Suppressor macrophage treated with lipopolysaccharide for 1 hour (primary cell): ENCODE data around the gene SLC6A17.

Experiments used
- DNase-seq, 3 donors: peaks; one replicate each; pipeline ENCODE4 v3.0.0-alpha.2; 2020 to 2022

The SLC6A17 gene

DNA sequence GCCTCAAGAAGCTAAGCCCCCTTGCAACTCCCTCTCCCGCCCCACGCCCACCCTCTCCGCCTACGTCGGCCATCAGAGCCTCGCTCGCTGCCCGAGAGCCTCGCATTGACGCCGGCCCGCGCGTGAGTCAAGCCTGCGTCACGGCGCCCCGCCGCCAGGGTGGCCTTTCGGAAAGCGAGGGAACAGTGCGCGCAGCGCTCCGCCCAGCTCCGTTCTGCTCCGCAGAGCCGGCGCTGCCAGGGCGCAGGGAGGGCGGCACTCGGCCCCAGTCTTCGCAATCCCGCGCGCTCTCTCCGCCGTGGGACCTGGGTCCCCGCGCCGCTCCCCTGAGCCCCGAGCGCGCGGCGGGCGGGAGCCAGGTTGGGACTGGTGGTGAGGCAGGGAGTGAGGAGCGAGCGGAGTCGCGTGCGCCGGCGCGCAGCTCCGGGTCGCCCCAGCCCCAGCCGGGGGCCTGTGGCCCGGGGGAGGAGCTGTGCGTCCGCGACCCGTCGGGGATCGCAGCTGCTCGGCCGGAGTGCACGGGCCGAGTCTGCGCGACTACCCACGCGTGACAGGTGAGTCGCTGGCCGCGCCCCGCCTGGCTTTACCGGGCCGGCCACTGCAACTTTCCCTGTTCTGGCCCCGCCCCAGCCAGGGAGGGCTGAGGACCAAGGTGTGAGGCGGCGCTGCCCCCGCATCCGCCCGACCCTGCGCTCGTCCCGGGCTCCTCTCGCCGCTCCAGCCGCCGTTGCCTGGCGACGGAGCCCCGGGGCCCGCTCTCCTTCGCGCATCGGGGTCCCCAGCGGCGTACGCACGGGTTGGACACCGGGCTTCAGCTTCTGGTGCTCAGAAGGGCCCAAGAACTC is at the start of gene SLC6A17:
SLC6A17 (plus strand) TSS at position 165 of the 845 bp plus-strand sequence. CDS start 16,436 bp downstream, outside the sequence.
- peak; percentile 48 to 75 (median 60) for DNase-seq

DNA sequence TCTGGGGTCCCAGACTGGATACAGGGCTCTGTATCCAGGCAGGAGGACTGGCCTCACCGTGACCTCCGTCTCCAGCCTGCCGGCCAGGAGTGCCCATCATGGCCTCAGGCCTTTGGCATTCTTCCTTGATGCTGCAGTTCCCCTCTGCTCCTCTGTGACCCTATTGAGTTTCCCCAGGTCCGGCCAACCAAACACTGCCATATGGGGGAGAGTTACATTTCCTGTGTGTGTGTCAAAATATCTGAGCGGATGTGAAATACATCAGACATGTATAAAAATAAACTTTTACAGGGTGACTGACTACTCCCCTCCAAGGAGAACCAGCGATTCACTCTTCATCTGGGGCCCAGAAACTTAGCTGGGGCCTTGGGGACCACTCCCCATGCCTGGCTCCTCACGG is 48.2 kb upstream of the SLC6A17 start:
- DNase-seq = peak; percentile 21 to 32 (median 25)

DNA sequence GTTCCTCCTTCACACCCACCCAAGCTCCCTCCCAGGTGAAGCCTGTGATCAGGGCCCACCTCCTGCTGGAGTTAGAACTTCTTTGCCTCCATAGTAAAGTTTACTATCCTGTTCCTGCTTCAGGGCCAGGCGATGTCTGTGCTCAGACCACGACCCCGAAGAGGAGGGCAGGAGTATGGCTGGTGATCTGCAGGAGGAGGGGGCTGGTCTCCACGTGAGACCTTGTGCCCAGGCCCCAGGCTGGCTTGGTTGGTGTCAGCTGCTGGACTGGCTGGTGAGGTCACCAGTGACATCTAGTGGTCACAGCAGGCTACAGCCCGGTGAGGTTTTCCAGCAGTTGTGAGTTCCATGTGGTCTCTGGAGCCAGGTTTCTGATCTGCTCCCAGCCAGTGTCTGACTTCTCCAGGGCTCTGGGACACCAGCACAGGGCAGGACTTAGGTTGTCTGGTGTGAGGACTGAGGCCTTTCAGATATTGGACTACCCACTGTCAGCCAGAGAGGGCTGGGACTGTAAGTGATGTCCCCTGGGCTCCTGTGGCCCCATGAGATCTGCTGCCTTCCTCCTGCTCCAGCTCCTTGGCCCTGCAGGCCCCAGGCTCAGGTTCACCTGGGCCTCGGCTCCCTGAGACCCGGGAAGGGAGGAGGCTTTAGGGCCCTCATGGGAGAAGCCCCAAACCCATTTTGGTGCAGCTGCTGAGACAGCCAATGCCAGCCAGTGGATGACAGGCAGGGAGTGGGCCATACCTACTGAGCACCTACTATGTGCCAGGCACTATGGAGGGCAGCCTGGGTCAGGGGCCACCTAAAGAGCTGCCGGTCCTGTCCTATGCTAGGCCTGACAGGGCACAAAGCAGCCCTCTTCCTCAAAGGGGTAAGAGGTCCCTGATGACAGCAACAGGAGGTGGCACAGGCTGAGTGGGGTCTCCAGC is 44.0 kb upstream of the SLC6A17 start:
- peak; percentile 74 to 80 (median 78) for DNase-seq

DNA sequence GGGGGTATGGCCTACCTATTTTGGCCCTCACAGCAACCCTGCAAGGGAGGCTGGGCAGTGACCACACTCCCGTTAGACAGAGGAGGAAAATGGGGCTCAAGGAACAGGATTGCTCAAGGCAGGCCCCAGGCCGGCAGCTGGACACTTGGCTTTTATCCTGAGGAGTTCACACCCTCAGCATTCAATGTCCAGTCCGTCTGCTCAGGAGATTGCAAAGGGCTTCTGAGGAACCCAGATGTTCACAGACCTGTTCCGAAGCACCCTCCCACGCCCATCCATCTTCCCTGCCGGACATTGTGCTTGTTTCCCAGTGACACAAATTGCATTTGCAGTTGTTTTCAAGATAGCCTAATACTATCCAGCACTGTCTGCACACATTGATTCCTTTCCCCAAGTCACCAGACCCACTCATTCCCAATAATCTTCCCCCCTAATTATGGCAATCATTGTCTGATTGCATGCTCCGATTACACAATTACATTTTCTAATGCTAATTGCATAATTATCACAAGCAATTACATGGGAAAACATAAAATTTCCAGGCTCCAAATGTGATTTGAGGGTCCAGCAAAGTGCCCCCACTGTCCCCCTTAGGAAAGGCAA is 42.3 kb upstream of the SLC6A17 start:
- no peak for DNase-seq

DNA sequence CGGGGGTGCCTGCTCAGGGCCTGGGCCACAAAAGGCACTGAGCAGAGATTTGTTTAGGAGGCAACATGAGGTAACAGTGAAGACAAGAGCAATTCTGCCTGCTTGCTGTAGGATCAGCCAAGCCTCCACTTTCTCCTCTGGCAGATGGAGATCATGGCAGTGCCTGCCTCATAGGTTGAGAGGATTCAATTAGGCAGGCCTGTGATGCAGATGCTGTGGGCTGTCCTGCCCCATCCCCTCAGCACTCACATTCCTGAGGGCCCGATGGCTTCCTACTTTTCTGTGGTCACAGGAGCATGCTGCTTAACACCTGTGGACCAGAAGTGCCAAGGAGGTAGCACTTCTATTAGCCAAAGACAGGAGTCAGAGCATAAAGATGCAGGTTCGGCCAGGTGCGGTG is 39.2 kb upstream of the SLC6A17 start:
- DNase-seq = no peak

DNA sequence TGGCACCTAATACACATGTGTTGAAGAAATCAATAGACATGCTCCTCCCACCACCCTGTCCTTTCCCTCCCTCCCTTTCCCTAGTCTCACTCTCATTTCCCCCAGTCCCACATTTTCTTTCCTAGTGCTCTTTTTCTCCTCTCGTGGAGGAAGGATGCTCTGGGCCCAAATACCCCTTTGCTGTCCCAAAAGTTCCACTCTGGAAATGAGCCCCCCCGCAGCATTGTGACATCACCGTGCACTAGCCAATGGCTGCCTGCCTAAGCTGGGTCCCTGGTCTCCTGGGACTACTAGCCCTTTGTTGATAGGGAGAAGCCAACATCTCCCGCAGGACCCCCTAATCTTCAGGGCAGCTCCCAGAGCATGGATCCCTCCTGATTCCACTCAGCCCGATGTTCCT is 38.2 kb upstream of the SLC6A17 start, which contains the start of gene UBL4B:
UBL4B (plus strand) TSS at position 301 of the 400 bp plus-strand sequence; CDS start at position 393, 92 bp downstream.
- no peak for DNase-seq

DNA sequence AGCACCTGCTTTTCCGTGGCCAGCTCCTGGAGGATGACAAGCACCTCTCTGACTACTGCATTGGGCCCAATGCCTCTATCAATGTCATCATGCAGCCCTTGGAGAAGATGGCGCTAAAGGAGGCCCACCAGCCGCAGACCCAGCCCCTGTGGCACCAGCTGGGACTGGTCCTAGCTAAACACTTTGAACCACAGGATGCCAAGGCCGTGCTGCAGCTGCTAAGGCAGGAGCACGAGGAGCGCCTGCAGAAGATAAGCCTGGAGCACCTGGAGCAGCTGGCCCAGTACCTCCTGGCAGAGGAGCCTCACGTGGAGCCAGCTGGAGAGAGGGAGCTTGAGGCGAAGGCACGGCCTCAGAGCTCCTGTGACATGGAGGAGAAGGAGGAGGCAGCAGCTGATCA is 37.6 kb upstream of the SLC6A17 start:
- DNase-seq = no peak

DNA sequence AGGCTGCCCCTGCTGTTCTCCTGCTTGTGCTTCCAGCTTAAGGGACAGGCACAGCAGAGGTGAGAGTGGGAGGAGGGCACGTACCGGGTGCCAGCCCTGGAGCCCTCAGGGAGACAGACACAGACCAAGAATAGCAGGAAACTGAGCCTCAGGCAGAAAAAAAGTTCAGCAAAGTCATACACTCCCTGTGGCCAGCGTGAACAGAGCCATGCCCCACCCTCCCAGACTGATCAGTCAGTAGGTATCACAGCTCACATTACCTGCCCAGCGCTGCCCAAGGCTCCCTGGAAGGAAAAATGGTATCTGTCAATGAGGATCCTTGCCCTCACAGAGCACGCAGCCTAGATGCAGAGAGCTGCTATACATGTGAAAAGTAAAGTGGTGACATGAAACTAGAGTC is 36.7 kb upstream of the SLC6A17 start:
- no peak for DNase-seq

DNA sequence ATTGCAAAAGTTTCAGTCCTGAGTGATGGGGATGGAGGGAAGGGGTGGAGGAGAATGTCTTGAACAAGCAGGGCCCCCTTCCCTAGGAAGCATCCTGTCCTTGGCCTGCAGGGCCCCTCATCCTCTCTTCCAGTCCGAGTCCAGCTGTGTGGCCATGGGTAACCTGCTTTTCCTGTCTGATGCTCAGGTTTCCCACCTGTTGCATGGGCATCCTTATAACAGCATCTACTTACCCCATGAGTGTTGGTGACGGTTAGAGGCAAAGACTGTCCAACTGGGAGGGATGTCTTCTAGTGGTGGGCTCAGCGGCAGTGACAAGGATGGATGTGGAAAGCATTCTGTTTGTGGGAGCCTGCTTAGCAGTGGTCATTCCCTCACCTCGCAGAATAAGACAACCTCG is 36.1 kb upstream of the SLC6A17 start:
- DNase-seq = no peak

DNA sequence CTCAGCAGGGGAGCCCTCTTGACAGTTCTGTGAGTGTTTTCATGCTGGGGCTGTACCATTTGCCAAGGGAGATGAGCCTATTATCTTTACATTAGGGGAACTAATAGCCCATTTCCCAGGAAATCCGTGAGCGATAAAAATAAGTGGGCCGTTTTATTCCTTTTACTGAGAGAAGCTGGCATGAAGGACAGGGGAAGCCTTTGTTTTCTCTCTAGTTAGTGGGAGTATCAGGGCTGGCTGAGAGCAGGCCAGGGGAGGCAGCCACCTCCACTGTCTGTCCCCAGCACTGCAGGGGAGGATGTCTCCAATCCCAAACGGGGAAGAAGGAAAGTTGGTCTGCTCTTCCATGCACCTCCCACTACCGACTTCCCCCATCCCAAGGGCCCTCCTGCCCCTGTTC is 35.5 kb upstream of the SLC6A17 start:
- no peak for DNase-seq

DNA sequence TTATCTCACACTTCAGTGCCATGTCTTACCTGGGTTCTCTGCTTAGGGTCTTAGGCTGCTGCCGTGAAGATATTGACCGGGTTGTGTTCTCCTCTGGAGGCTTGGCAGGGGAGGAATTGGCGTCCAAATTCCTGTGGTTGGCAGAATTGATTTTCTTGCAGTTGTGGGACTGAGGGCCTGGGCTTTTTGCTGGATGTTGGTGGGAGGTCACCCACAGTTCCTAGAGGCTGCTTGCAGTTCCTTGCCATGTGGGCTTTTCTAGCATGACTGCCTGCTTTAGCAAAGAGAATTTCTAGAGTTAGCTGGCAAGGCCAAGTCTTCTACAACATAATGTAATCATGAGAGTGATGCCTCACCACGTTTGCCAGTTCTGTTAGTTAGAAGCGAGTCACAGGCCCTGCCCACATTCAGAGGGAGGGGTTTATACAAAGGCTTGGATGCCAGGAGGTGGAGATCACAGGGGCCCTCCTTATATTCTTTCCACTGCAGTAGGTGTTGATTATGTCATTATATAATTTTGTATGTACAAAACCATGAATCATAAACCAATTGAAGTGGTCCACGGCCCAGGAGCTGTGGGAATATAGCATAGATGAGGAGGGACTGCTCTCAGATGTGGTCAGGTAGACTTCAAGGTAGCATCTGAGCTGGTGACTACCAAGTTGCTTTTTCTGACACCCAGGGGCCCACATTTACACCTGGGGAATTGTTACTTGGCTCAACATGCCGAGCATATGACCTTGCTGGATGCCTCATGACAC is 31.5 kb upstream of the SLC6A17 start:
- peak; percentile 27 to 47 (median 31) for DNase-seq

DNA sequence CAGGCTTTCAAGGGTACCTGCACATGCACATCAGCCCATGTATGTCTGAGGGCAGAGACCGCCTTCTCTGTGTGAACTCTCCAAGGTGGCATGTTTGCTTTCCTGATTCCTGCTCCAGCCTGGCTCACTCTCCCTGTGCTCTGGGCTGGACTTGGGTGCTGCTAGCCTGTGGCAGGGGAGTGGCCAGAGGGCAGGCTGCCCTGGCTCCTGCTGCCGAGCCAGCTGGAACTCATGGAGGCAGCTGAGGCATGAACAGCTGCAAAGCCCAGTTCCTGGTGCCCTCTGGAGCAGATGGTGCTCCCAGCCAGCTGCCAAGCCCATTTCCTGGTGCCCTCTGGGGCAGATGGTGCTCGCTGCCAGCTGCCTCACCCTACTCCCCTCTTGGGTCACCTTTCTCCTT is 30.5 kb upstream of the SLC6A17 start:
- no peak for DNase-seq

DNA sequence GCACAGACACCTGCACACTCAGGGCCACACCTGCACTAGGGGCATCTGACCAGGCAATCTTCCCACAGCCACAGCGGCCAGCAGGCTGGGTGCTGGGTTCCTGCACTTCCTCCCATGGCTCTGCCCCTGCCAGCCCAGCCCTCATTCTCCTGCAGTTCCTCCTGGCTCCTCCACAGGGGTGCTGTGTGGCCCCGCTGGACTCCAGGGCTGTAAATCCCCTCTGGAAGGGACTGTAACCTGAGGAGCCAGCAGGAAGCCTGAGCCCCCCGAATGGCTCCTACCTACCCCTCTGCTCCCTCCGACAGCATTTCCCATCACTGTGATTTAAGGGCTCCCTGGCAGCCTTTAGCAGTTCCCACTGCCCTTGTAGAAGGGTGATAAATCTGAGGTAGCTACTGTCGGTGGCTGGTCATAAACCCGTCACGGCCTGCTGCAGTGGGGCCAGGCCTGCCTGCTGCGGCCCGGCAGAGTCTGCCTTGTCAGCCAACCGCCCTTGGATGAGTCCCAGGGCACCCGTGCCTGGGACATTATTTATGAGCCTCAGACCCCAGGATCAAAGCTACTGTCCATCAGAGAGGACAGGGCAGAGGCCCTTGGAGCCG is 29.2 kb upstream of the SLC6A17 start:
- DNase-seq = no peak

DNA sequence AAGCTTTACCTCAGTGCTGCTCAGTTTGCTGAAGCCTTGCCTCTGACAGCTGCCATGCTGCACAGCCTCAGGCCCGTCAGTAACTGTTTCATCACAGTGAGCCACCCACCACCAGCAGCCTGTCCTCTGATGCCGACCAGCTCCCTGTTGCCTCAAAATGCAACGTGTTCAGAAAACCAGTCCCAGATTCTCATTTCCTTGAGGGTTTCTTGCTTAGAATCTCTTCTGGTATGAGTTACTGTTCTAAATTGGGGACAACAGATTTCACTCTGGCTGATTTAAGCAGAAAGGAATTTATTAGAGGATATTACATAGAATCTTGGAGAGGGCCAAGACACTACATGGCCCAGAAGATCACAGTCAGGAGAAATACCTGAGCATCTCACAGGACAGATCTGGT is 27.1 kb upstream of the SLC6A17 start:
- no peak for DNase-seq

DNA sequence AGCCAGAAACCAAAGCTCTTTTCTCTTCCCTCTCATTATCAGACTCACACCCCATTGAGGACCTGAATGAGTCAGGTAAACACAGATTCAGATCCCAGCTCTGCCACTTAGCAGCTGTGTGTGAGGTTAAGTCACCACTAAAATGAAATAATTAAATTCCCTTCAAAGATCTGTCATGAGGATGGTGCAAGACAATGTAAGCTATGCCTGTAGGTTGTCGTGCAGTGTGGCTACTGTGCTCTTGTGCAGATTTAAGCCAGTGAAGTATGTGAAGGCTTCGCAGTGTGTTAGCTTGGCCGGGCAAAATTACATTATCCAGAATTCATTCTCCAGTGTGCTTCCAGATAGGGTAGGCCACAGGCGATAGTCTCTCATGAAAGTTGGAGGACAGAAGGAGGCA is 24.5 kb upstream of the SLC6A17 start:
- DNase-seq = no peak

DNA sequence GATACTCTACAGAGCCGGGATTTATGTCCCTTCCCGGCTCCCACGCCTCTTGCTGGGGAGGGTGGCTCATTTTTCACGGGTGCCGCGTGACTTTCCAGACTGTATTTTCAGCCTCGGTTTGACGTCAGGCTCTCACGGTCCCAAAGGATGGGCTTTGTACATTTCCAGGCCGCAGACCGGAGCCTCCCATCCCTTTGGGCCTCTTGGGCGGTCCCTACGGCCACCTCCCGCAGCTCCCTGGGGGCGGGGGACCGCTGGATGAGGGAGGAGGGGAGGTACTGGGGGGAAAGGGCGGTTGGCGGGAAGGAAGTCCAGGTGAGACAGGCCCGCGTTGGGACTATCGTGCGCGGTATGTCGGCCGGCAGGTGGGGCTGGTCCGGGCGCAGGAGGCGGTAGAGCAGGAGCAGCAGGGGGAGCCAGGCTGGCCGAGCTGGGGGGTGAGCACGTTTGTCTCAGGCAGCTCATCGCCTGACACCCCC is 20.1 kb upstream of the SLC6A17 start:
- no peak for DNase-seq

DNA sequence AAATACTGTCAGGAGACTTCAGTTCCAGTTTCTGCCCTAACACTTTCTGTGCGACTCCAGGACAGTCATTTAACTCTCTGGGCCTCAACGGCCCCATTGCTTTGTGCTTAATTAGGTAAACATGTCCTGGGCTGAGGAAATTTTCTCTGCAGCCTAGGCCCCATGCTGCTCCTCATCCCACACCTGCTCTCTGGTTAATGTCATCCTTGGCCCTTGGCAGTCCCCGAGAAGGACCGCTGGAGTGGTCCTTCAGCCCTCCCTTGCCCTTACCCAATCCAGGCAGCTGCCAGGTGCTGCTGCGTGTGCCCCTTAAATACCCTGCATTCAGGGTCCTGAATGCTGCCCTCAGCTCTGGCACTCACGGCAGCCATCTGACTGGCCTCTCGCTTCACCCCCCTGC is 19.3 kb upstream of the SLC6A17 start:
- DNase-seq = no peak

DNA sequence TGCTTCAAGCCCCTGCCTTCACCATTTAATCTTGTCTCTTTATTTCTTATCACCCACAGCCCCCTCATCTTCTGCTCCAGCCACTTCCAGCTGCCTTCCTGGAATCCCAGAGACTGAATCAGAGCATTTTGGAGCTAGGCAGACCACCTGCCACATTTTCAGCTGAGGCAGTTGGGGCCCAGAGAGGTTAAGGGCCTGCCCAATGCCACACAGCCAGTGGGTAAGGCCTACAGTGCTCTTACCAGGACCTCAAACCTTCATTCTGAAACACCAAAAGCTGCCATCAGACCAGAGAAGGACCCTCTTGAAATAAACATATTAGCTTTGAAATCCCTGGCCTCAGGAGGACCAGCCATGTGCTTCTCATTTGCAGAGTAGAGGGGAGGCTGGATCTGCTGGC is 17.6 kb upstream of the SLC6A17 start:
- no peak for DNase-seq

DNA sequence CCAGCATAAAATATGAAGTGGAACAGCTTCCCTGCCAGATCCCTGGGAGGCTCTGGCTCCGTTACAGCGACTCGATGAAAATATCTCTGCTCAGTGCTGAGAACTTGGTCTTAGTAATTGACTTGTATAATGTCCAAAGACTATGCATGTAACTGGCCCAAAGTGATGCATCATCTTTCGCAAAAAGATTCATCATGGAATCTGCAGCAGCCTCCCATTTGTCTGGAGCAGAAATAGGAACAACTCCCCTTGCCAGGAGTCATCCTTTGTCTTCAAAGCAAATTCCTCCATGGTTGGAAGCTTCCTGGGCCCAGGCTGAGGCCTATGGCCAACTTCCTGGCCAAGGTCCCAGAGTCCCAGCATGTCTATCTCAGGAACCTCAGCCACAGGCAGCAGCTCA is 16.9 kb upstream of the SLC6A17 start:
- no peak for DNase-seq

DNA sequence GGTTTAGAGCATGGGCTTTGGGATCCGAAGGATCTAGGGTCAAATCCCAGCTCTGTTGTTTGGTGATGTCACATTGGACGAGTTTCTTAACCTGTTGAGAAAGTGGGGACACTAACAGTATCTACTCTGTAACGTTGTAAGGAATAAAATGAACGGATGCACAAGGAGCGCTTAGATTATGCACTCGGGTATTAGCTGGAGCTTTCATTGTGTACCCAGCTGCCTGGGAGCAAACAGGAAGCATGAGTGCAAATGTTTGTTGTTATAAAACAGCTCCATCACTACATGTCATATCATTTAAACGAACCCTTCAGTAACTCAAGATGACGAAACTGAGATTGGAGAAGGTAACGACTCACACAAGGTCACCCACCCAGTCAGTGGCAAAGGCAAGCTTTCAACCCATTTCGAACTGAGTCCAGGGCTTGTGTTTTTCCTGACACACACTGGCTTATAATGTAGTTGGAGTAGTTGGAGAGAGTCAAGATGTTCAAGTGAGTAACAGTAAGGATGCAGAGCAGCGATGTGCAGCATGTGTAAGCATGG is 16.2 kb upstream of the SLC6A17 start:
- DNase-seq = no peak

DNA sequence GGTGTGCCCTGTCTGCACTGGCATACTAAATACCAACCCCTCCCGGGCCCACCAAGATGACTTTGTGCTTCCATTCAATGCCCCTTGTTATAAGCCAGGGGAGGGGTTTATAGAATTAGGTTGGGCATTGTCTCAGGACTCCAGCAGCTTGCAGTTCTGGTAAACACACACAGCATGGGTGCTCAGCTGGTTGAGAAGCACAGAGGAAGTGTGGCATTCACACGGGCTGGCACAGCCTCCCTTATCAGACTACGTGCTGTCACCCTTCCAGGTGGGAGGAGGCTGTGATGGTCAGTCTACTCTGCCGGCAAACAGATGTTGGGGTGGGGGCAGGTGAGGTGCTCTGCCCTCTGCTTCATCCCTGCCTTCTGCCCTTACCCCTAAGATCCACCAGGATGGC is 15.0 kb upstream of the SLC6A17 start:
- no peak for DNase-seq

DNA sequence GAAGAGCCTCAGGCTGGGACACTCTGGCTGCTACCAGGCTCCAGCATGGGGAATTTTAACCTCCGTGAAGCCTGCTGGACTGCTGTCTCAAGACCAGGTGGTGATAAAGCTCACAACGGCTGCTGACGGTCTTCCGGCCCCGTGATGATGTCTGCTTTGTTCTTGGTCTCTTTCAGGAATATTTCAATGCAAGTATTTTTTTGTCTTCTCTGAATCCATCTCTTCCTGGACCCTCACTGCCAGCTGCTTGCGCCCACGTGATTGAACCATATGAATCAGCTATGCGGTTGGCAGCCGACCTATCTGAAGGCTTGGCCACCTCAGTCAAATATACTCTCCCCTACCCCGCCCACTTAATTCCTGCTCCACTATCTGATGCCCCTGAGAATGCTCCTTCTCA is 14.6 kb upstream of the SLC6A17 start:
- DNase-seq = no peak
